ENCODE data around the gene SPAG9. TPM values are rescaled to one million over a fixed set of nuclear protein-coding genes. Genes with fewer than 3 reads are reported as not detected.
A peak's percentile ranks its signal among the peaks of the same experiment; 100 is the strongest.
"Not testable (repeated sequence)": the region's sequence is repeated elsewhere in the genome, so short reads cannot be mapped to it uniquely, and the experiment has no call there.

SPAG9 gene
- total RNA-seq, 2 donors from 2014 or later = 47.9 to 67.2 TPM

GRCh38 chr17:51144266-51145022 lies 23.8 kb upstream of the SPAG9 start:
- DNase-seq (no peak), ATAC-seq (no peak)
- intact Hi-C loops (cut with DNase I) = no loop called here

- no peak for ATAC-seq
- intact Hi-C loops (cut with DNase I) = no loop called here
- no peak for DNase-seq
Observed at GRCh38 chr17:51142597-51142996, 21.9 kb upstream of the SPAG9 start.

- DNase-seq (no peak), ATAC-seq (no peak)
- intact Hi-C loops (cut with DNase I) = no loop called here
Observed at GRCh38 chr17:51135956-51136355, 15.3 kb upstream of the SPAG9 start.

GRCh38 chr17:51133365-51133764 lies 12.7 kb upstream of the SPAG9 start:
- ATAC-seq (peak in 1 of 2 donors; percentile 17), DNase-seq (no peak)
- intact Hi-C loops (cut with DNase I) = no loop called here

- peak; percentile 57 to 79 for ATAC-seq
- intact Hi-C loops (cut with DNase I) = no loop called here
Observed at GRCh38 chr17:51132964-51133319, 12.3 kb upstream of the SPAG9 start.

GRCh38 chr17:51128076-51128475 lies 7.4 kb upstream of the SPAG9 start:
- intact Hi-C loops (cut with DNase I) = no loop called here
- ATAC-seq = peak in 1 of 2 donors; percentile 54
- DNase-seq = peak; percentile 44

More at GRCh38 chr17:51132964-51133319, 12.3 kb upstream of the SPAG9 start:
- DNase-seq = no peak

GRCh38 chr17:51124640-51125503 lies 4.2 kb upstream of the SPAG9 start:
- DNase-seq (no peak), ATAC-seq (no peak)
- intact Hi-C loops (cut with DNase I) = no loop called here

- intact Hi-C loops (cut with DNase I); ATAC-seq; DNase-seq: not testable (repeated sequence)
Observed at GRCh38 chr17:51122473-51123115, 1.9 kb upstream of the SPAG9 start.

GRCh38 chr17:51121620-51122472 lies 1.2 kb upstream of the SPAG9 start:
- peak; percentile 77 to 85 for ATAC-seq
- intact Hi-C loops (cut with DNase I) = no loop called here

GRCh38 chr17:51120357-51120738 lies 320 bp downstream of the SPAG9 start:
- intact Hi-C loops (cut with DNase I) = no loop called here
- DNase-seq (no peak), ATAC-seq (peak; percentile 8 to 22)

More at GRCh38 chr17:51121620-51122472, 1.2 kb upstream of the SPAG9 start:
- DNase-seq = peak; percentile 93

- intact Hi-C loops (cut with DNase I) = loop anchor here in 1 of 2 donors (2.0 kb wide), 1 partner anchor 33 kb away; the partner anchor contains the start of gene NME1
- ATAC-seq = peak; percentile 21 to 30
- peak; percentile 48 for DNase-seq
Observed at GRCh38 chr17:51119415-51120356, 982 bp downstream of the SPAG9 start.

- intact Hi-C loops (cut with DNase I) = loop anchor here in 1 of 2 donors (2.0 kb wide), 1 partner anchor 34 kb away; the partner anchor contains the start of gene NME1
- DNase-seq = peak; percentile 32
- no peak for ATAC-seq
Observed at GRCh38 chr17:51118330-51119195, 2.1 kb downstream of the SPAG9 start.

- intact Hi-C loops (cut with DNase I) = no loop called here
- no peak for ATAC-seq
- no peak for DNase-seq
Observed at GRCh38 chr17:51115179-51115578, 5.5 kb downstream of the SPAG9 start.

- DNase-seq (peak; percentile 75), ATAC-seq (peak; percentile 82 to 93)
- intact Hi-C loops (cut with DNase I) = not testable (repeated sequence)
Observed at GRCh38 chr17:51112303-51113222, 8.1 kb downstream of the SPAG9 start.

GRCh38 chr17:51107778-51108177 lies 12.9 kb downstream of the SPAG9 start:
- intact Hi-C loops (cut with DNase I) = no loop called here
- DNase-seq (no peak), ATAC-seq (peak in 1 of 2 donors; percentile 32)

- intact Hi-C loops (cut with DNase I) = no loop called here
- ATAC-seq (no peak), DNase-seq (no peak)
Observed at GRCh38 chr17:51103451-51103850, 17.2 kb downstream of the SPAG9 start.

All from left cardiac atrium (tissue), 4 donors.